Stimulated activated CD4-positive, alpha-beta T cell treated with anti-CD3 and anti-CD28 coated beads, Interleukin-15, amount 100 ng/mL, for 48 hours (primary cell): Measurements from ENCODE around the gene NNAT.
"Not testable (repeated sequence)": the region's sequence is repeated elsewhere in the genome, so short reads cannot be mapped to it uniquely, and the experiment has no call there.

ENCODE experiments used
- DNase-seq, 2 donors: peaks; one replicate each; pipeline ENCODE4 v3.0.0-alpha.2; 2020; ENCODE audit warnings: low read depth in 2 of 2

The NNAT gene

GRCh38 chr20:37540001-37540400 lies 19.0 kb downstream of the NNAT start:
- no peak for DNase-seq

GRCh38 chr20:37540838-37541237 lies 19.8 kb downstream of the NNAT start:
- not testable (repeated sequence) for DNase-seq

GRCh38 chr20:37541326-37541725 lies 20.3 kb downstream of the NNAT start:
- DNase-seq, result no peak

GRCh38 chr20:37542281-37542680 lies 21.2 kb downstream of the NNAT start:
- DNase-seq, result no peak

GRCh38 chr20:37543828-37544227 lies 22.8 kb downstream of the NNAT start:
- no peak for DNase-seq

- no peak for DNase-seq
Measured at GRCh38 chr20:37544386-37544785, 23.3 kb downstream of the NNAT start.

GRCh38 chr20:37545516-37545915 lies 24.5 kb downstream of the NNAT start:
- no peak for DNase-seq

- DNase-seq, result no peak
Measured at GRCh38 chr20:37547912-37548311, 26.9 kb downstream of the NNAT start.

GRCh38 chr20:37550101-37550920 lies 29.3 kb downstream of the NNAT start:
- not testable (repeated sequence) for DNase-seq

GRCh38 chr20:37551660-37552059 lies 30.6 kb downstream of the NNAT start:
- DNase-seq, result not testable (repeated sequence)

GRCh38 chr20:37552415-37552814 lies 31.4 kb downstream of the NNAT start:
- no peak for DNase-seq

GRCh38 chr20:37554721-37555298 lies 33.8 kb downstream of the NNAT start:
- DNase-seq, result not testable (repeated sequence)

GRCh38 chr20:37556538-37556937 lies 35.5 kb downstream of the NNAT start:
- no peak for DNase-seq

GRCh38 chr20:37558306-37558705 lies 37.3 kb downstream of the NNAT start:
- DNase-seq, result no peak

- DNase-seq, result no peak
Measured at GRCh38 chr20:37558779-37559178, 37.7 kb downstream of the NNAT start.

- no peak for DNase-seq
Measured at GRCh38 chr20:37559312-37560027, 38.4 kb downstream of the NNAT start.

GRCh38 chr20:37560629-37561028 lies 39.6 kb downstream of the NNAT start:
- no peak for DNase-seq

- no peak for DNase-seq
Measured at GRCh38 chr20:37562695-37563480, 41.8 kb downstream of the NNAT start.

GRCh38 chr20:37564016-37564387 lies 43.0 kb downstream of the NNAT start:
- DNase-seq, result no peak

GRCh38 chr20:37564388-37565133 lies 43.5 kb downstream of the NNAT start:
- peak in 1 of 2 donors; percentile 25 for DNase-seq

GRCh38 chr20:37565134-37565811 lies 44.2 kb downstream of the NNAT start:
- DNase-seq, result no peak
